Endothelial cell of umbilical vein (primary cell): Measurements from ENCODE around the gene MMP11. TPM values are rescaled to one million over a fixed set of nuclear protein-coding genes. Genes with fewer than 3 reads are reported as not detected.

Source experiments
- BruUV-seq: library from RNA; stranded (reverse); fragments of 400-500 nt; replicated peaks from 2 replicates; lab custom pipeline; 2021; lab: Mats Ljungman, UMichigan
- CTCF ChIA-PET: fragments of 300-600, 350-600 bp; sonication (Branson Sonifier 250); formaldehyde crosslinking; loops from one replicate; lab custom pipeline; 2021; ENCODE audit warnings: antibody characterized with exemption, inconsistent platforms; lab: Charles Lee
- POLR2A ChIA-PET: fragments of 300-600, 350-600 bp; sonication (Branson Sonifier 250); formaldehyde crosslinking; loops from one replicate; lab custom pipeline; 2021; ENCODE audit warnings: antibody characterized with exemption, inconsistent platforms; lab: Charles Lee
- DNase-seq: peaks from one replicate; pipeline ENCODE4 v3.0.0-alpha.2; 2011; ENCODE audit warnings: low read depth, low spot score
- FAIRE-seq: peaks from 2 replicates; lab custom pipeline; 2011; peaks lifted over from hg19 to GRCh38; lab: Jason Lieb, UNC
- H2AFZ ChIP-seq: 2 replicates; pipeline ENCODE4 v1.6.0; 2012; ENCODE audit warnings: low read depth, low read length, control low read depth, inconsistent platforms
- H3K27ac ChIP-seq: 2 replicates; pipeline ENCODE4 v1.5.1; 2011; ENCODE audit warnings: low read depth, mild to moderate bottlenecking, control low read depth, low read length, moderate library complexity; ENCODE audit not compliant: insufficient read depth
- H3K27me3 ChIP-seq, 2 experiments: 2 replicates each; pipeline versions ENCODE4 v1.6.0 to v1.6.1; 2011; ENCODE audit warnings: low read length in 2 of 2, mixed read lengths in 1 of 2; ENCODE audit not compliant: control insufficient read depth in 2 of 2, insufficient read depth in 2 of 2
- H3K36me3 ChIP-seq, 2 experiments: 2 replicates in 1 of 2; 3 replicates in 1 of 2; pipeline ENCODE4 v1.5.1; 2011; ENCODE audit warnings: low read length in 2 of 2, mild to moderate bottlenecking in 1 of 2, moderate library complexity in 1 of 2; ENCODE audit not compliant: control insufficient read depth in 2 of 2, insufficient read depth in 2 of 2; ENCODE audit errors: extremely low read depth in 1 of 2
- H3K4me1 ChIP-seq: 3 replicates; pipeline ENCODE4 v1.5.1; 2011; ENCODE audit warnings: mild to moderate bottlenecking, low read length; ENCODE audit not compliant: control insufficient read depth, insufficient read depth; ENCODE audit errors: extremely low read depth
- H3K4me2 ChIP-seq: 2 replicates; pipeline ENCODE4 v1.6.1; 2011; ENCODE audit warnings: low read length, control low read depth, mixed read lengths; ENCODE audit not compliant: insufficient read depth
- H3K4me3 ChIP-seq, 3 experiments: fragments of 200-600 bp in 1 of 3; sonication (generic), shearing (Covaris generic) in 1 of 3; replicated peaks in 1 of 3; 2 replicates each; pipeline ENCODE4 v1.5.1; 2011 to 2016; ENCODE audit warnings: control low read depth in 3 of 3, low read length in 3 of 3, mild to moderate bottlenecking in 2 of 3, inconsistent platforms in 1 of 3, low read depth in 1 of 3, moderate library complexity in 1 of 3; ENCODE audit not compliant: insufficient read depth in 1 of 3
- H3K79me2 ChIP-seq: 2 replicates; pipeline ENCODE4 v1.6.0; 2012; ENCODE audit warnings: low read length, inconsistent platforms; ENCODE audit not compliant: control insufficient read depth, insufficient read depth
- H3K9ac ChIP-seq: replicated peaks from 2 replicates; pipeline ENCODE3; 2011; ENCODE audit warnings: low read length, control low read depth; ENCODE audit not compliant: insufficient read depth; ENCODE audit errors: extremely low read depth
- H3K9me1 ChIP-seq: replicated peaks from 3 replicates; pipeline ENCODE4 v1.6.0; 2011; ENCODE audit warnings: mild to moderate bottlenecking, low read length; ENCODE audit not compliant: control insufficient read depth, insufficient read depth; ENCODE audit errors: extremely low read depth
- H3K9me3 ChIP-seq: replicated peaks from 2 replicates; pipeline ENCODE4 v1.5.1; 2012; ENCODE audit warnings: low read length, inconsistent platforms; ENCODE audit not compliant: control insufficient read depth, insufficient read depth
- H4K20me1 ChIP-seq: replicated peaks from 2 replicates; pipeline ENCODE3; 2011; ENCODE audit warnings: mild to moderate bottlenecking, low read length; ENCODE audit not compliant: control insufficient read depth, insufficient read depth; ENCODE audit errors: extremely low read depth
- CTCF ChIP-seq, 2 donors: IDR thresholded peaks; 1 replicate in 1 of 2; 2 replicates in 1 of 2; pipeline ENCODE4 v1.5.1; 2011; ENCODE audit warnings: low read length in 2 of 2, mild to moderate bottlenecking in 2 of 2, moderate library complexity in 2 of 2, control low read depth in 1 of 2, inconsistent platforms in 1 of 2, low read depth in 1 of 2; ENCODE audit not compliant: insufficient read depth in 1 of 2; ENCODE audit errors: extremely low read depth in 1 of 2
- EZH2 ChIP-seq: IDR thresholded peaks from 2 replicates; pipeline ENCODE4 v1.6.1; 2012; ENCODE audit warnings: borderline replicate concordance, low read depth, mild to moderate bottlenecking, moderate library complexity, low read length, inconsistent platforms; ENCODE audit not compliant: severe bottlenecking
- FOS ChIP-seq: IDR thresholded peaks from 2 replicates; pipeline ENCODE4 v1.6.1; 2011; ENCODE audit warnings: mild to moderate bottlenecking, low read length, moderate library complexity, borderline replicate concordance; ENCODE audit not compliant: insufficient read depth
- GATA2 ChIP-seq: IDR thresholded peaks from 2 replicates; pipeline ENCODE4 v1.7.0; 2011; ENCODE audit warnings: low read depth, mild to moderate bottlenecking, moderate library complexity, mixed read lengths, low read length; ENCODE audit not compliant: insufficient read length, insufficient read depth
- JUN ChIP-seq: IDR thresholded peaks from 2 replicates; pipeline ENCODE4 v1.6.1; 2011; ENCODE audit warnings: borderline replicate concordance, low read depth; ENCODE audit not compliant: insufficient read length, insufficient read depth
- MAX ChIP-seq: IDR thresholded peaks from 2 replicates; pipeline ENCODE4 v1.6.1; 2011; ENCODE audit not compliant: insufficient read depth, insufficient read length
- MYC ChIP-seq: IDR thresholded peaks from one replicate; pipeline ENCODE4 v1.6.1; 2011; ENCODE audit warnings: mild to moderate bottlenecking, low read depth, low read length
- POLR2A ChIP-seq: IDR thresholded peaks from 2 replicates; pipeline ENCODE4 v1.6.1; 2012; ENCODE audit warnings: low read depth, mild to moderate bottlenecking, control low read depth, low read length
- POLR2AphosphoS5 ChIP-seq: IDR thresholded peaks from 2 replicates; pipeline ENCODE4 v1.6.1; 2012; ENCODE audit warnings: low read depth, mild to moderate bottlenecking, control low read depth, low read length, moderate library complexity; ENCODE audit not compliant: insufficient read depth
- dilution Hi-C: fragments of 300-500 bp; cut with MboI; formaldehyde crosslinking; loops from one replicate; pipeline ENCODE4 v1.15.0; 2019; ENCODE audit warnings: low sequenced_read_pairs; ENCODE audit not compliant: extremely low pct_ligation_motif_present
- intact Hi-C: fragments of 100-400 bp; cut with micrococcal nuclease; formaldehyde crosslinking; loops from one replicate; pipeline ENCODE4 v1.10.0; 2022
- polyA plus RNA-seq, 4 experiments: library from polyadenylated mRNA; depleted of rRNA in 3 of 4; stranded (reverse) in 3 of 4; unstranded in 1 of 4; fragments of >200 nt; gene quantifications; 2 replicates each; pipeline versions ENCODE4 v1.2.1 to v1.2.3, GENCODE V29; 2011 to 2012; ENCODE audit warnings: missing spikeins in 1 of 4
- total RNA-seq: library from RNA; stranded (reverse); gene quantifications from 2 replicates; pipeline ENCODE4 v1.2.3, GENCODE V29; 2021

The MMP11 gene
- total and polyA plus RNA-seq, 2 donors (not counting 3 experiments of a cell fraction or from before 2014, with no cell fraction given) = 10.3 to 16.9 TPM

- intact Hi-C loops = no loop called here
- Histone ChIP-seq H3K79me2 (peaks cover 47% of the 10 kb centered on the region), H3K4me2 (no peak overlapping the region), H3K4me1 (peaks cover under 1% of the 10 kb centered on the region), H3K4me3 (no peak overlapping the region), H3K9me3 (no peaks in the 10 kb centered on the region), H4K20me1 (peaks cover 2% of the 10 kb centered on the region), H3K9me1 (no peaks in the 10 kb centered on the region), H2AFZ (no peak overlapping the region), H3K27me3 (no peaks in the 10 kb centered on the region), H3K9ac (no peak overlapping the region), H3K27ac (no peak overlapping the region), H3K36me3 (peaks cover 0 to 20% of the 10 kb centered on the region in 2 experiments)
- dilution Hi-C loops = no loop called here
- TF ChIP-seq EZH2 (no peak), CTCF (IDR thresholded peaks at IDR 0.05; ENCODE audit: extremely low read depth in 1 of 2, insufficient read depth in 1 of 2, low read depth in 1 of 2, low read length in 2 of 2) (no peak), POLR2A (no peak), GATA2 (no peak), FOS (no peak), POLR2AphosphoS5 (no peak), JUN (no peak), MYC (no peak), MAX (no peak)
- no TSS peak for BruUV-seq
- POLR2A ChIA-PET = no interaction called here
- CTCF ChIA-PET = no interaction called here
- DNase-seq = no peak
- FAIRE-seq = no peak
Observed at GRCh38 chr22:23793326-23793725, 20.7 kb downstream of the MMP11 start.
